H1 (cell line): ENCODE data around the gene ZNF385B. TPM values are rescaled to one million over a fixed set of nuclear protein-coding genes. Genes with fewer than 3 reads are reported as not detected.

Source experiments
- ATF2 ChIP-seq: IDR thresholded peaks from 2 replicates; pipeline ENCODE4 v1.6.1; 2012; ENCODE audit warnings: low read length, inconsistent platforms
- BRCA1 ChIP-seq: IDR thresholded peaks from 2 replicates; pipeline ENCODE4 v1.6.1; 2012; ENCODE audit warnings: low read depth, low read length, improper control_type of control experiment
- CHD7 ChIP-seq: fragments of 300-600 bp; sonication (generic); IDR thresholded peaks from 2 replicates; pipeline ENCODE4 v1.7.1; 2012; ENCODE audit warnings: low read length, moderate library complexity, mild to moderate bottlenecking, inconsistent platforms; ENCODE audit not compliant: insufficient replicate concordance
- CREB1 ChIP-seq: IDR thresholded peaks from 2 replicates; pipeline ENCODE4 v1.6.1; 2012; ENCODE audit warnings: inconsistent platforms
- GABPA ChIP-seq: IDR thresholded peaks from 2 replicates; pipeline ENCODE4 v1.6.1; 2011; ENCODE audit warnings: mild to moderate bottlenecking, low read length, moderate library complexity, borderline replicate concordance; ENCODE audit not compliant: insufficient read depth
- GTF2F1 ChIP-seq: IDR thresholded peaks from 2 replicates; pipeline ENCODE4 v1.6.1; 2012; ENCODE audit warnings: low read depth, low read length, improper control_type of control experiment, borderline replicate concordance
- KDM1A ChIP-seq: fragments of 200-600, 300-600 bp; sonication (generic); IDR thresholded peaks from 2 replicates; pipeline ENCODE4 v1.7.1; 2016; ENCODE audit warnings: mild to moderate bottlenecking, low read length, borderline replicate concordance
- RAD21 ChIP-seq, 2 experiments: IDR thresholded peaks in 1 of 2; conservative IDR thresholded peaks in 1 of 2; 2 replicates each; pipeline ENCODE4 v1.6.1; 2011; ENCODE audit warnings: low read depth in 2 of 2, low read length in 2 of 2, improper control_type of control experiment in 1 of 2, inconsistent platforms in 1 of 2, mild to moderate bottlenecking in 1 of 2, moderate library complexity in 1 of 2
- RBBP5 ChIP-seq: IDR thresholded peaks from 2 replicates; pipeline ENCODE4 v1.7.1; 2012; ENCODE audit warnings: low read depth, mild to moderate bottlenecking, inconsistent platforms, low read length, moderate library complexity, borderline replicate concordance
- TEAD4 ChIP-seq: IDR thresholded peaks from 2 replicates; pipeline ENCODE4 v1.6.1; 2012; ENCODE audit warnings: low read depth, low read length, inconsistent platforms, mixed read lengths
- polyA plus RNA-seq, 7 experiments: library from polyadenylated mRNA; depleted of rRNA in 3 of 7; stranded (reverse) in 5 of 7; unstranded in 2 of 7; fragments of >200 nt in 5 of 7; fragments of 200-250 nt in 2 of 7; gene quantifications; 1 replicate in 5 of 7; 2 replicates in 1 of 7; 4 replicates in 1 of 7; pipeline versions ENCODE4 v1.2.1 to v1.2.3, GENCODE V29; 2011 to 2013; ENCODE audit warnings: missing spikeins in 2 of 7, mixed read lengths in 2 of 7
- total RNA-seq: library from RNA; stranded (reverse); fragmentation: NEBNext Ultra II Directional; extraction: Animal tissue kit (Norgen Biotek cat#: 25700); gene quantifications from 2 replicates; pipeline ENCODE4 v1.2.1, GENCODE V29; 2021

ZNF385B gene
- total and polyA plus RNA-seq, 2 of the 8 experiments (the other 6 are each of a cell fraction or from before 2014, with no cell fraction given) = 1.1 to 3.7 TPM

- TF ChIP-seq CHD7 (no peak), CREB1 (no peak), RBBP5 (no peak), ATF2 (no peak), BRCA1 (no peak), KDM1A (no peak), GABPA (no peak), RAD21 (IDR thresholded peaks at IDR 0.05 in 1 of 2, conservative IDR thresholded peaks at IDR 0.05 in 1 of 2; ENCODE audit: low read depth in 2 of 2, low read length in 2 of 2) (no peak), TEAD4 (no peak), GTF2F1 (no peak)
Observed at GRCh38 chr2:179561702-179562101, 299.7 kb downstream of the ZNF385B start (continued).
